ENCODE data around the gene PTPA. TPM values are rescaled to one million over a fixed set of nuclear protein-coding genes. Genes with fewer than 3 reads are reported as not detected.

PTPA gene
- total and polyA plus RNA-seq, 2 donors (not counting 1 experiment from before 2014, with no cell fraction given), result 190 to 203 TPM

DNA sequence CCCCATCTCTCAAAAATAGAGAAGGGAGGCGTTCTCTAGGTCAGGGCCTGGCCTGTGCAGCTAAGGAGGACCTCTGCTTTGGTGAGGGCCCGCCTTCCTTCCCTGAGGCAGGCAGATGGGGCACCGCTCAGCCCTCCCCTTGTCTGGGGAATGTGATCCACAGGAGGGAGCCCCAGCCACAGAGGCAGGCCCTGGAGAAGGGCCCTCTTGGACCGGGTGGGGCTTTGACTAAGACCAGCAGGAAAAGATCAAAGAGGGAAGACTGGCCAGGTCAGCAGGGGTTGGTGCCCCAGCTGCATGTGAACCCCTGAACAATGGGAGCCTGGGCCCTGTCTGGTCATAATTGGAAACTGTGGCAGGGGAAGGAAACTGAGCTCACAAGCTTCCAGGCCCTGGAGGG is 21.9 kb downstream of the PTPA start:
- H3K9ac ChIP-seq (ENCODE audit: insufficient read depth, low read length), result no peak overlapping the region
- TF ChIP-seq, protein P1, sequence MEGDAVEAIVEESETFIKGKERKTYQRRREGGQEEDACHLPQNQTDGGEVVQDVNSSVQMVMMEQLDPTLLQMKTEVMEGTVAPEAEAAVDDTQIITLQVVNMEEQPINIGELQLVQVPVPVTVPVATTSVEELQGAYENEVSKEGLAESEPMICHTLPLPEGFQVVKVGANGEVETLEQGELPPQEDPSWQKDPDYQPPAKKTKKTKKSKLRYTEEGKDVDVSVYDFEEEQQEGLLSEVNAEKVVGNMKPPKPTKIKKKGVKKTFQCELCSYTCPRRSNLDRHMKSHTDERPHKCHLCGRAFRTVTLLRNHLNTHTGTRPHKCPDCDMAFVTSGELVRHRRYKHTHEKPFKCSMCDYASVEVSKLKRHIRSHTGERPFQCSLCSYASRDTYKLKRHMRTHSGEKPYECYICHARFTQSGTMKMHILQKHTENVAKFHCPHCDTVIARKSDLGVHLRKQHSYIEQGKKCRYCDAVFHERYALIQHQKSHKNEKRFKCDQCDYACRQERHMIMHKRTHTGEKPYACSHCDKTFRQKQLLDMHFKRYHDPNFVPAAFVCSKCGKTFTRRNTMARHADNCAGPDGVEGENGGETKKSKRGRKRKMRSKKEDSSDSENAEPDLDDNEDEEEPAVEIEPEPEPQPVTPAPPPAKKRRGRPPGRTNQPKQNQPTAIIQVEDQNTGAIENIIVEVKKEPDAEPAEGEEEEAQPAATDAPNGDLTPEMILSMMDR (conservative IDR thresholded peaks at IDR 0.05 in 1 of 2, IDR thresholded peaks at IDR 0.05 in 1 of 2; ENCODE audit: low read depth in 1 of 2, low read length in 2 of 2), result no peak
- no peak for TF ChIP-seq EZH2 (IDR thresholded peaks at IDR 0.05; ENCODE audit: low read length, missing control alignments)
- peaks cover 13% of the 10 kb centered on the region for H3K36me3 ChIP-seq (ENCODE audit: control insufficient read depth, insufficient read depth, low read length)
- DNase-seq (ENCODE audit: low read depth in 2 of 2), result no peak
- H4K20me1 ChIP-seq (ENCODE audit: control insufficient read depth, extremely low read depth, insufficient read depth, low read length), result no peaks in the 10 kb centered on the region
- H3K27ac ChIP-seq (ENCODE audit: insufficient read depth, low read length), result no peak overlapping the region
- no peaks in the 10 kb centered on the region for H3K9me3 ChIP-seq (ENCODE audit: control insufficient read depth, insufficient read depth, low read depth, low read length)
- H3K4me3 ChIP-seq (replicated peaks in 1 of 4; ENCODE audit: control extremely low read depth in 1 of 4, insufficient read depth in 1 of 4, low read depth in 3 of 4, low read length in 4 of 4), result no peak overlapping the region
- no peak overlapping the region for H3K4me2 ChIP-seq (ENCODE audit: extremely low read depth, insufficient read depth, low read length)
- H3K79me2 ChIP-seq (ENCODE audit: control insufficient read depth, insufficient read depth, low read length), result no peaks in the 10 kb centered on the region
- H2AFZ ChIP-seq (ENCODE audit: low read length), result no peak overlapping the region
- no peaks in the 10 kb centered on the region for H3K27me3 ChIP-seq (ENCODE audit: control insufficient read depth, insufficient read depth, low read length)
- H3K4me1 ChIP-seq (ENCODE audit: control insufficient read depth, extremely low read depth, insufficient read depth, low read length), result peaks cover 6% of the 10 kb centered on the region

DNA sequence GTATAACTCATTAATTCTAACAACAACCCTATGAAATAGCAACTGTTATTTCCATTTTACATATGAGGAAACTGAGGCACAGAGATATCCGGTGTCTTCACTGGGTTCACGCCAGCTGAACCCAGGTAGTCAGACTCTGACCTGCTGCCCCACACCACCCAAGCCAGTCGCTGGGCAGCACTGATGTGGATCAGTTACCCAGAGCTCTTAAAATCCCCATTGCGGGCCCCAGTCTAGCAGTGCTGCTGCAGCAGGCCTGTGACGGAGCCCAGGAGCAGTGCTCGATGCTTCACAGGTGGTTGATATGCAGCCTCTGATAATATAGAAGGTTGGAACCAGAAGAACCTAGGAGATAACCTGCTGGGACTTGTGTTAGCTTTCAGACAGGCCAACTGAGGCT is 24.3 kb downstream of the PTPA start:
- no peak for DNase-seq (ENCODE audit: low read depth in 2 of 2)
- Histone ChIP-seq H3K9me3 (ENCODE audit: control insufficient read depth, insufficient read depth, low read depth, low read length) (no peaks in the 10 kb centered on the region), H4K20me1 (ENCODE audit: control insufficient read depth, extremely low read depth, insufficient read depth, low read length) (no peaks in the 10 kb centered on the region), H3K4me3 (replicated peaks in 1 of 4; ENCODE audit: control extremely low read depth in 1 of 4, insufficient read depth in 1 of 4, low read depth in 3 of 4, low read length in 4 of 4) (no peak overlapping the region), H3K27ac (ENCODE audit: insufficient read depth, low read length) (no peak overlapping the region), H3K9ac (ENCODE audit: insufficient read depth, low read length) (no peak overlapping the region), H2AFZ (ENCODE audit: low read length) (no peak overlapping the region), H3K4me2 (ENCODE audit: extremely low read depth, insufficient read depth, low read length) (no peak overlapping the region), H3K79me2 (ENCODE audit: control insufficient read depth, insufficient read depth, low read length) (no peaks in the 10 kb centered on the region), H3K36me3 (ENCODE audit: control insufficient read depth, insufficient read depth, low read length) (peaks cover 13% of the 10 kb centered on the region), H3K27me3 (ENCODE audit: control insufficient read depth, insufficient read depth, low read length) (no peaks in the 10 kb centered on the region), H3K4me1 (ENCODE audit: control insufficient read depth, extremely low read depth, insufficient read depth, low read length) (peaks cover 24% of the 10 kb centered on the region)
- TF ChIP-seq EZH2 (IDR thresholded peaks at IDR 0.05; ENCODE audit: low read length, missing control alignments), result no peak
- TF ChIP-seq, protein P1 (conservative IDR thresholded peaks at IDR 0.05 in 1 of 2, IDR thresholded peaks at IDR 0.05 in 1 of 2; ENCODE audit: low read depth in 1 of 2, low read length in 2 of 2), result no peak

DNA sequence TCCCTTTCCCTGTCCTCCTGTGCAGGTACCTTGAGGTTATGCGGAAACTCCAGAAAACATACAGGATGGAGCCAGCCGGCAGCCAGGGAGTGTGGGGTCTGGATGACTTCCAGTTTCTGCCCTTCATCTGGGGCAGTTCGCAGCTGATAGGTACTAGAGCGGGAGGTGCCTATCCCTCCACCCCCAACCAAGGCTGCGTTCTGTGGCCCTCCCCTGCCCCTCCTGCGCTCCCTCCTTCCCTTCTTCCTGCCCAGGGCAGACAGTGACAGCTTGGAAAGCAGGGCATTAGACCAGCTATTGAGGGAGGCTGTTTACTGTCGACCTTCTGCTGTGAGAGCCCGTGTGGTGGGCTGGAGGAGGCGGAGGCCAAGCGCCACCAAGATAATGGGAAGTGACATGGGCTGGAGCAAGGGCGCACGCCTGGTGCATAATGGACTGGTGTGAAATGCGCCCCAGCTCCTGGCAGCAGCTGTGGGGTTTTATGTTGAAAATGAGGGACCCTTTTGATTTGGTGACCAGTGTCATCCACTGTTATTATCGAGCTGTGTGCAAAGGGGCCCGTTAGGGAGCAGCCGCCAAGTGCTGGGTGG is 25.3 kb downstream of the PTPA start:
- Histone ChIP-seq H3K36me3 (ENCODE audit: control insufficient read depth, insufficient read depth, low read length) (peaks cover 10% of the 10 kb centered on the region), H2AFZ (ENCODE audit: low read length) (no peak overlapping the region), H3K27ac (ENCODE audit: insufficient read depth, low read length) (no peak overlapping the region), H3K4me2 (ENCODE audit: extremely low read depth, insufficient read depth, low read length) (no peak overlapping the region), H3K79me2 (ENCODE audit: control insufficient read depth, insufficient read depth, low read length) (peaks cover 2% of the 10 kb centered on the region), H3K9ac (ENCODE audit: insufficient read depth, low read length) (no peak overlapping the region), H3K9me3 (ENCODE audit: control insufficient read depth, insufficient read depth, low read depth, low read length) (no peaks in the 10 kb centered on the region), H3K4me3 (replicated peaks in 1 of 4; ENCODE audit: control extremely low read depth in 1 of 4, insufficient read depth in 1 of 4, low read depth in 3 of 4, low read length in 4 of 4) (no peak overlapping the region), H3K27me3 (ENCODE audit: control insufficient read depth, insufficient read depth, low read length) (no peaks in the 10 kb centered on the region), H3K4me1 (ENCODE audit: control insufficient read depth, extremely low read depth, insufficient read depth, low read length) (peaks cover 31% of the 10 kb centered on the region), H4K20me1 (ENCODE audit: control insufficient read depth, extremely low read depth, insufficient read depth, low read length) (no peaks in the 10 kb centered on the region)
- no peak for TF ChIP-seq EZH2 (IDR thresholded peaks at IDR 0.05; ENCODE audit: low read length, missing control alignments)
- TF ChIP-seq, protein P1 (conservative IDR thresholded peaks at IDR 0.05 in 1 of 2, IDR thresholded peaks at IDR 0.05 in 1 of 2; ENCODE audit: low read depth in 1 of 2, low read length in 2 of 2), result no peak
- no peak for DNase-seq (ENCODE audit: low read depth in 2 of 2)
